Lower leg skin (tissue), 3 donors: ENCODE data around the gene TBL3.

Source experiments
- POLR2A ChIP-seq, 2 donors: fragments of 450-650 bp; IDR thresholded peaks; one replicate each; pipeline ENCODE4 v1.6.1; 2016 to 2017; ENCODE audit warnings: antibody characterized with exemption in 2 of 2, mild to moderate bottlenecking in 1 of 2, moderate library complexity in 1 of 2
- TF ChIP-seq, protein P1 (sequence below), 3 donors: fragments of 450-650 bp; IDR thresholded peaks; one replicate each; pipeline ENCODE4 v1.5.1; 2016; ENCODE audit warnings: antibody characterized with exemption in 3 of 3, mild to moderate bottlenecking in 3 of 3, moderate library complexity in 2 of 3

DNA sequence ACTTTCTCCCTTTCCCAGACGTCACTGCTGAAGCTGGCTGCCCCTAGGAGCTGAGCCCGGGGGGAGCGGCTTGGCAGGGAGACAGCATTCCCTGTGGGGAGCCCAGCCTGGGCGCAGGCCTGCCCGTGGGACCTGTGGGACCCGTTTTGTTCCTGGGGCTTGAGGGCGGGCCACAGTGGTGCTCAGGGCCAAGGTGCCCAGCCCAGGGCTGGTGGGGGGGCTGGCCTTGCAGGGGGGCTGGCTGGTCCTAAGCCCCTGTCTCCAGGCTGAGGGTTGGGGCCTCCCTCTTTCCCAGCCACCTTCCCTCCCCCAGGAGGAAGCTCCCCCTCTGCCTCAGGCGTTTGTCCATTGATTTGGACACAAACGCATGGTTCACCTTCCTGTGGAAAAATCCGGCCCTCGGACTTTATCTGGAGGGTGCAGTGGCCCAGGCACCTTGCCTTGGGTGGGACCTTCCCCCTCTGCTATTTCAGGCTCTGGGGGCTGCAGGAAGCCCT lies 59.3 kb downstream of the TBL3 start:
- TF ChIP-seq, protein P1, sequence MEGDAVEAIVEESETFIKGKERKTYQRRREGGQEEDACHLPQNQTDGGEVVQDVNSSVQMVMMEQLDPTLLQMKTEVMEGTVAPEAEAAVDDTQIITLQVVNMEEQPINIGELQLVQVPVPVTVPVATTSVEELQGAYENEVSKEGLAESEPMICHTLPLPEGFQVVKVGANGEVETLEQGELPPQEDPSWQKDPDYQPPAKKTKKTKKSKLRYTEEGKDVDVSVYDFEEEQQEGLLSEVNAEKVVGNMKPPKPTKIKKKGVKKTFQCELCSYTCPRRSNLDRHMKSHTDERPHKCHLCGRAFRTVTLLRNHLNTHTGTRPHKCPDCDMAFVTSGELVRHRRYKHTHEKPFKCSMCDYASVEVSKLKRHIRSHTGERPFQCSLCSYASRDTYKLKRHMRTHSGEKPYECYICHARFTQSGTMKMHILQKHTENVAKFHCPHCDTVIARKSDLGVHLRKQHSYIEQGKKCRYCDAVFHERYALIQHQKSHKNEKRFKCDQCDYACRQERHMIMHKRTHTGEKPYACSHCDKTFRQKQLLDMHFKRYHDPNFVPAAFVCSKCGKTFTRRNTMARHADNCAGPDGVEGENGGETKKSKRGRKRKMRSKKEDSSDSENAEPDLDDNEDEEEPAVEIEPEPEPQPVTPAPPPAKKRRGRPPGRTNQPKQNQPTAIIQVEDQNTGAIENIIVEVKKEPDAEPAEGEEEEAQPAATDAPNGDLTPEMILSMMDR (IDR thresholded peaks at IDR 0.05): no peak
- TF ChIP-seq POLR2A (IDR thresholded peaks at IDR 0.05): no peak
